ENCODE results near the gene ZNF433.

Gene ZNF433

DNA sequence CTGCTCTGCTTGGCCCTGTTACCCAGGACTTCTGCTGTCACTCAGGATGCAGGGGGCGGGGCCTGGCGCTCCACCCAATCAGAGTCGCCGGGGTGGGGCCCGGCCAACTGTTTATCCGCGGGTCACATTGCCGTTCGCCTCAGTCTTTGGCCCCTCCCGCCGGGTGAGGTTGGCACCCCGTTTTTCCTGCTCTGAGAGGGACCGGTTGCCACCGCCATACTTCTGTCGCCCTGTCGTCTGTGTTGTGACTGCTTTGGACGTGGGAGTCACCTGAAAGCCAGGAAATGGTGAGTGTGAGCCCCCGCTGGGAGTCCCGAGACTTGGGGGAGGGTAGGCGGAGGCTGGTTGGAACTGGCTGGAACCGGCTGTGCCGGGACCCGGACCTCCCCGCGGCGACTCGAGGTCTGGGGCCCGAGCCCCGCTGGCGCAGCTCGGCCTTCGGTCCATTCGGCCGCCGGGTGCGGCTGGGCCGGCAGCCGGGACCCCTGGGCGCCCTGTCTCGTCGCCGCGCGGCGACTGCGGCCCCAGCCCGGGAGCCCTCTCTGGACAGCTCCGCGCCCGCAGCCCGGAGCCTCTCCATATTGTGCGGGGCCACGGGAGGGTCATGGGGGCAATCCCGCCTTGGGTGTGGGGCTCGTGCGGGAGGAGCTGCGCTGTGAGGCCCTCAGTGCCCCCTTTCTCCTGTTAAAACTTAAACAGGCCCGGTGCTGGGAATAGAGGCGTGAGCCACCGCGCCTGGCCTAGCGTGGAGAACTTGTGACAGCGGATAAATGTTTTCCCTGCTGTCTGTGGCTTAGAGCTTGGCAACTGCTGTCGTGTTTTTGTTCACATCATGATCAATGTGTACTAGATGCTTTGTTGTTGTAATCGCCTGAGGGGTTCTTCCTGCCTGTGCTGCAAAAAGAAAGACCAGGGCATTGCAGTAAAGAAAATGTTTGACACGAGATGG lies 29.4 kb upstream of the ZNF433 start, which contains the start of gene ZNF844:
ZNF844 (plus strand) TSS at position 142 of the 949 bp plus-strand sequence; CDS start at position 285, 143 bp downstream.
- Histone ChIP-seq H3K4me1 (no peaks in the 10 kb centered on the region), H3K79me2 (peaks cover 25% of the 10 kb centered on the region), H3K9ac (peak within 1 kb of the TSS; percentile 88), H3K9me3 (ENCODE audit: control insufficient read depth, low read length) (no peaks in the 10 kb centered on the region), H3K4me2 (ENCODE audit: low read length) (peak within 1 kb of the TSS; percentile 83), H3K27me3 (ENCODE audit: control insufficient read depth, insufficient read depth, low read length) (no peaks in the 10 kb centered on the region), H3K4me3 (ENCODE audit: low read depth, low read length) (peak within 1 kb of the TSS; percentile 93), H3K36me3 (ENCODE audit: control insufficient read depth, insufficient read depth, low read length) (no peaks in the 10 kb centered on the region), H3K27ac (peak within 1 kb of the TSS; percentile 97), H2AFZ (peak within 1 kb of the TSS; percentile 92)
- TF ChIP-seq, protein P1, sequence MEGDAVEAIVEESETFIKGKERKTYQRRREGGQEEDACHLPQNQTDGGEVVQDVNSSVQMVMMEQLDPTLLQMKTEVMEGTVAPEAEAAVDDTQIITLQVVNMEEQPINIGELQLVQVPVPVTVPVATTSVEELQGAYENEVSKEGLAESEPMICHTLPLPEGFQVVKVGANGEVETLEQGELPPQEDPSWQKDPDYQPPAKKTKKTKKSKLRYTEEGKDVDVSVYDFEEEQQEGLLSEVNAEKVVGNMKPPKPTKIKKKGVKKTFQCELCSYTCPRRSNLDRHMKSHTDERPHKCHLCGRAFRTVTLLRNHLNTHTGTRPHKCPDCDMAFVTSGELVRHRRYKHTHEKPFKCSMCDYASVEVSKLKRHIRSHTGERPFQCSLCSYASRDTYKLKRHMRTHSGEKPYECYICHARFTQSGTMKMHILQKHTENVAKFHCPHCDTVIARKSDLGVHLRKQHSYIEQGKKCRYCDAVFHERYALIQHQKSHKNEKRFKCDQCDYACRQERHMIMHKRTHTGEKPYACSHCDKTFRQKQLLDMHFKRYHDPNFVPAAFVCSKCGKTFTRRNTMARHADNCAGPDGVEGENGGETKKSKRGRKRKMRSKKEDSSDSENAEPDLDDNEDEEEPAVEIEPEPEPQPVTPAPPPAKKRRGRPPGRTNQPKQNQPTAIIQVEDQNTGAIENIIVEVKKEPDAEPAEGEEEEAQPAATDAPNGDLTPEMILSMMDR (IDR thresholded peaks at IDR 0.05) = no peak

DNA sequence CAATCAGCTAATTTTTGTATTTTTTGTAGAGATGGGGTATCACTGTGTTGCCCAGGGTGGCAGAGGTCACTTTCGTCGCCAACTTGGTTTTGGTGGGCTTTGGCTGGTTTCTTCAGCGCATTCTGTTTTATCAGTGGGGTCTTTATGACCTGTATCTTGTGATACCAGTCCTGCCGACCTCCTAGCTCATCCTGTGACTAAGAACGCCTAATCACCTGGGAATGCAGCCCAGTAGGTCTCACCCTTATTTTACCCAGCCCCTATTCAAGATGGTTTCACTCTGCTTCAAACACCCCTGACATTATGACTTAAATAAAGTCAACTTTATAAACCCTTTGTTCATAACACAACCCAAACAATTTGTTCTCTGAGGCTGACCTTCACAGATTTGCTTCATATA lies 20.3 kb upstream of the ZNF433 start:
- Histone ChIP-seq H3K9ac (no peak overlapping the region), H3K36me3 (ENCODE audit: control insufficient read depth, insufficient read depth, low read length) (no peaks in the 10 kb centered on the region), H3K27ac (no peak overlapping the region), H3K27me3 (ENCODE audit: control insufficient read depth, insufficient read depth, low read length) (no peaks in the 10 kb centered on the region), H3K4me2 (ENCODE audit: low read length) (no peak overlapping the region), H3K4me1 (no peaks in the 10 kb centered on the region), H2AFZ (no peak overlapping the region), H3K9me3 (ENCODE audit: control insufficient read depth, low read length) (no peaks in the 10 kb centered on the region), H3K79me2 (no peaks in the 10 kb centered on the region), H3K4me3 (ENCODE audit: low read depth, low read length) (no peak overlapping the region)
- TF ChIP-seq, protein P1 (IDR thresholded peaks at IDR 0.05) = no peak

DNA sequence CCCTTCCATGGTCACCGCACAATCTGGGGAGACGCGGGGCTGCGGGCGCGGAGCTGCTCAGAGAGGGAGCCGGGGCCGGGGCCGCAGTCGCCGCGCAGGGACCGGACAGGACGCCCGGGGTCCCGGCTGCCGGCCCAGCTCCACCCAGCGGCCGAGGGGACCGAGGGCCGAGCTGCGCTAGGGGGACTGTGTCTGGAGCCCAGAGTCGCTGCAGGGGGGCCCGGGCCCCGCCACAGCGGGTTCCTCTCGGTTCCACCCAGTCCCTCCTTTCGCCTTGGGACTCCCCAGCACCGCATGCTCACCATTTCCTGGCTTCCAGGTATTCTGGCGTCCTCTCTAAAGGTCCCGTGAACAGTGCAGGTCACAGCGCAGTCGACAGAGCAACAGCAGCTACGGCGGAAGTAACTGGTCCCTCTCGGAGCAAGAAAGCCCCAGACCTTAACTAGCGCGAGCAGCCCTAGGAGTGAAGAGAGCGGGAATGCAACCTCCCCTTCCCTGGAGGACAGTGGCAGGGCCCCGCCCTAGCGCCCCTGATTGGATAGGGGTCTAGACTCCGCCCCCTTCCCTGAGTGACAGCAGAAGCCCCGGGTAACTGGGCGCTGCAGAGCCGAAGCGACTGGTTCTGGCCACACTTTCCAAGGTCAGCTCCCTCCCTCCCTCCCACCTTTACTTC lies 17.2 kb upstream of the ZNF433 start, which contains the start of gene ZNF878:
ZNF878 (minus strand) TSS at position 465 of the 673 bp plus-strand sequence; CDS start at position 305, 160 bp downstream.
- Histone ChIP-seq H3K27ac (peak within 1 kb of the TSS; percentile 63), H3K9me3 (ENCODE audit: control insufficient read depth, low read length) (no peaks in the 10 kb centered on the region)
- TF ChIP-seq, protein P1 (IDR thresholded peaks at IDR 0.05) = no peak

DNA sequence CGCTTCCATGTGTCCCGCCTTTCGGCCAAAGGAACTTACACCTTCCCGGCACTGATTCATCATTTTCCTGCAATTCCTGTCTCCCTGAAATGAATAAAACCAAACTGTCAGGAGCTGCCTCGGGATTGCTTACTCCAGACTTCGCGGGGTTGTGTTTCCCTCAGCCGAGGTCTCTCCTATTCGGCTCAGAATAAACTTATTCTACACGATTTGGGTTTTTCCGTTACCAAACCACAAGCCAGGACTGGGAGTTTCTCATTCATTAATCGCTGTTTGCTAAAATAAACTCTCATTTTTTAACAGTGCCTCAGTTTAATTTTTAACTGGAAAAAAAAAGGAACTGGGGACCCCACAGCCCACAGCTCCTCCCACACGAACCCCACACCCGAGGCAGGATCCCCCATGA lies 16.6 kb upstream of the ZNF433 start:
- Histone ChIP-seq H3K4me3 (ENCODE audit: low read depth, low read length) (peak overlapping the region; percentile 81), H3K4me2 (ENCODE audit: low read length) (peak overlapping the region; percentile 97), H3K9me3 (ENCODE audit: control insufficient read depth, low read length) (no peaks in the 10 kb centered on the region), H3K79me2 (no peaks in the 10 kb centered on the region), H3K9ac (no peak overlapping the region), H3K27ac (peak overlapping the region; percentile 63), H3K27me3 (ENCODE audit: control insufficient read depth, insufficient read depth, low read length) (no peaks in the 10 kb centered on the region), H2AFZ (peak overlapping the region; percentile 89), H3K36me3 (ENCODE audit: control insufficient read depth, insufficient read depth, low read length) (no peaks in the 10 kb centered on the region), H3K4me1 (no peaks in the 10 kb centered on the region)
- TF ChIP-seq, protein P1 (IDR thresholded peaks at IDR 0.05) = no peak

More for the DNA sequence above, 17.2 kb upstream of the ZNF433 start, which contains the start of gene ZNF878:
- Histone ChIP-seq H3K27me3 (ENCODE audit: control insufficient read depth, insufficient read depth, low read length) (no peaks in the 10 kb centered on the region), H3K4me2 (ENCODE audit: low read length) (peak within 1 kb of the TSS; percentile 97), H3K9ac (no peak within 1 kb of the TSS), H3K4me3 (ENCODE audit: low read depth, low read length) (peak within 1 kb of the TSS; percentile 81), H3K4me1 (no peaks in the 10 kb centered on the region), H2AFZ (peak within 1 kb of the TSS; percentile 89), H3K36me3 (ENCODE audit: control insufficient read depth, insufficient read depth, low read length) (no peaks in the 10 kb centered on the region), H3K79me2 (no peaks in the 10 kb centered on the region)

All from parathyroid adenoma (tissue), 2 donors.